DND-41 (cell line): Measurements from ENCODE around the gene RABGAP1L.

Experiments used
- ATAC-seq: fragments of 200-7000 bp; cut with Tn5 transposase; 3 replicates; pipeline ENCODE4 v1.9.1; 2021; ENCODE audit warnings: low read depth; ENCODE audit not compliant: insufficient read depth
- DNase-seq: peaks from one replicate; pipeline ENCODE4 v3.0.0-alpha.2; 2020
- H2AFZ ChIP-seq: 2 replicates; pipeline ENCODE4 v1.6.0; 2012; ENCODE audit warnings: low read depth, low read length
- H3K27ac ChIP-seq: 2 replicates; pipeline ENCODE4 v1.5.1; 2012; ENCODE audit warnings: low read length, inconsistent platforms
- H3K27me3 ChIP-seq: fragments of 200-600 bp; sonication (generic); 2 replicates; pipeline ENCODE4 v1.6.0; 2012; ENCODE audit warnings: low read length, mild to moderate bottlenecking, inconsistent platforms; ENCODE audit not compliant: insufficient read depth, poor library complexity
- H3K36me3 ChIP-seq: 2 replicates; pipeline ENCODE4 v1.5.1; 2012; ENCODE audit warnings: low read length, inconsistent platforms; ENCODE audit not compliant: insufficient read depth
- H3K4me1 ChIP-seq: 2 replicates; pipeline ENCODE4 v1.5.1; 2012; ENCODE audit warnings: mild to moderate bottlenecking, low read length; ENCODE audit not compliant: insufficient read depth
- H3K4me2 ChIP-seq: 2 replicates; pipeline ENCODE4 v1.6.0; 2012; ENCODE audit warnings: mild to moderate bottlenecking, moderate library complexity, low read length, inconsistent platforms; ENCODE audit not compliant: insufficient read depth
- H3K4me3 ChIP-seq, 2 experiments: fragments of 200-600 bp in 1 of 2; shearing (Covaris generic) in 1 of 2; 2 replicates each; pipeline ENCODE4 v1.5.1; 2012 to 2016; ENCODE audit warnings: inconsistent platforms in 2 of 2, low read length in 2 of 2, mild to moderate bottlenecking in 2 of 2, low read depth in 1 of 2, moderate library complexity in 1 of 2
- H3K79me2 ChIP-seq: 2 replicates; pipeline ENCODE4 v1.6.0; 2012; ENCODE audit warnings: low read length, inconsistent platforms; ENCODE audit not compliant: insufficient read depth
- H3K9ac ChIP-seq: 2 replicates; pipeline ENCODE4 v1.6.0; 2012; ENCODE audit warnings: low read depth, mild to moderate bottlenecking, inconsistent platforms, low read length, moderate library complexity
- H3K9me3 ChIP-seq: 2 replicates; pipeline ENCODE4 v1.5.1; 2012; ENCODE audit warnings: low read length, moderate library complexity, mild to moderate bottlenecking, inconsistent platforms; ENCODE audit not compliant: insufficient read depth, severe bottlenecking
- H4K20me1 ChIP-seq: 2 replicates; pipeline ENCODE4 v1.6.0; 2012; ENCODE audit warnings: low read length; ENCODE audit not compliant: insufficient read depth
- CTCF ChIP-seq: IDR thresholded peaks from 2 replicates; pipeline ENCODE4 v1.5.1; 2012; ENCODE audit warnings: borderline replicate concordance, low read length, moderate library complexity, mild to moderate bottlenecking; ENCODE audit not compliant: poor library complexity, severe bottlenecking; ENCODE audit errors: extremely low read depth
- EZH2 ChIP-seq: IDR thresholded peaks from 3 replicates; pipeline ENCODE4 v1.6.1; 2012; ENCODE audit warnings: borderline replicate concordance, low read depth, mild to moderate bottlenecking, moderate library complexity, low read length, inconsistent platforms; ENCODE audit not compliant: severe bottlenecking

The RABGAP1L gene

GRCh38 chr1:174942547-174943255, 783.4 kb downstream of the RABGAP1L start:
- no peaks in the 10 kb centered on the region for H3K79me2 ChIP-seq
- ATAC-seq: no peak

GRCh38 chr1:174946031-174946430, 786.7 kb downstream of the RABGAP1L start:
- Histone ChIP-seq H3K36me3 (no peaks in the 10 kb centered on the region), H3K27me3 (no peaks in the 10 kb centered on the region), H2AFZ (no peak overlapping the region), H3K4me2 (no peak overlapping the region), H3K9me3 (no peaks in the 10 kb centered on the region), H3K4me3 (no peak overlapping the region), H3K9ac (no peak overlapping the region), H3K79me2 (no peaks in the 10 kb centered on the region), H4K20me1 (no peaks in the 10 kb centered on the region), H3K4me1 (no peaks in the 10 kb centered on the region), H3K27ac (no peak overlapping the region)
- TF ChIP-seq CTCF: no peak
- TF ChIP-seq EZH2: no peak
- ATAC-seq (no peak), DNase-seq (no peak)

More at GRCh38 chr1:174942547-174943255, 783.4 kb downstream of the RABGAP1L start:
- H3K4me1 ChIP-seq: peaks cover 17% of the 10 kb centered on the region
- DNase-seq: no peak
- no peaks in the 10 kb centered on the region for H3K36me3 ChIP-seq
- H3K4me2 ChIP-seq: no peak overlapping the region
- TF ChIP-seq CTCF: no peak
- no peak for TF ChIP-seq EZH2
- H3K27me3 ChIP-seq: no peaks in the 10 kb centered on the region
- H3K9me3 ChIP-seq: no peaks in the 10 kb centered on the region
- no peak overlapping the region for H2AFZ ChIP-seq
- no peak overlapping the region for H3K27ac ChIP-seq
- no peaks in the 10 kb centered on the region for H4K20me1 ChIP-seq
- no peak overlapping the region for H3K9ac ChIP-seq
- H3K4me3 ChIP-seq: no peak overlapping the region

- Histone ChIP-seq H3K9me3 (no peaks in the 10 kb centered on the region), H3K4me3 (no peak overlapping the region), H3K9ac (no peak overlapping the region), H3K4me1 (no peaks in the 10 kb centered on the region), H2AFZ (no peak overlapping the region), H3K27ac (no peak overlapping the region), H3K27me3 (no peaks in the 10 kb centered on the region), H3K79me2 (no peaks in the 10 kb centered on the region), H4K20me1 (no peaks in the 10 kb centered on the region), H3K36me3 (no peaks in the 10 kb centered on the region), H3K4me2 (no peak overlapping the region)
- no peak for DNase-seq
- no peak for ATAC-seq
- TF ChIP-seq CTCF (no peak), EZH2 (no peak)
These were observed 789.7 kb downstream of the RABGAP1L start for GRCh38 chr1:174949061-174949460.

- ATAC-seq: no peak
- Histone ChIP-seq H3K9me3 (no peaks in the 10 kb centered on the region), H3K4me3 (no peak overlapping the region), H3K79me2 (no peaks in the 10 kb centered on the region), H3K4me1 (no peaks in the 10 kb centered on the region), H3K36me3 (no peaks in the 10 kb centered on the region), H2AFZ (no peak overlapping the region), H3K9ac (no peak overlapping the region), H3K4me2 (no peak overlapping the region), H3K27me3 (no peaks in the 10 kb centered on the region), H3K27ac (no peak overlapping the region), H4K20me1 (no peaks in the 10 kb centered on the region)
- DNase-seq: no peak
- TF ChIP-seq CTCF (no peak), EZH2 (no peak)
These were observed 790.3 kb downstream of the RABGAP1L start for GRCh38 chr1:174949645-174950044.
